Measurements from ENCODE around the gene AMBRA1. TPM values are rescaled to one million over a fixed set of nuclear protein-coding genes. Genes with fewer than 3 reads are reported as not detected.

AMBRA1 gene
- total RNA-seq, 1 donor from 2014 or later: 29.4 TPM

GRCh38 chr11:46413760-46414465 is 179.9 kb downstream of the AMBRA1 start:
- H3K9ac ChIP-seq (ENCODE audit: low read length): no peak overlapping the region
- TF ChIP-seq CTCF (IDR thresholded peaks at IDR 0.05; ENCODE audit: insufficient read depth, low read depth, low read length) (no peak), EZH2 (IDR thresholded peaks at IDR 0.05; ENCODE audit: insufficient read depth, low read length) (no peak)
- H3K36me3 Mint-ChIP-seq (ENCODE audit: low read depth, unreplicated experiment): peaks cover 21% of the 10 kb centered on the region
- no peak for DNase-seq (ENCODE audit: low read depth)
- H2AFZ ChIP-seq (ENCODE audit: low read depth, low read length): no peak overlapping the region
- H3K79me2 ChIP-seq (ENCODE audit: insufficient read depth, low read length): no peaks in the 10 kb centered on the region
- peak overlapping the region; percentile 9 for H3K4me3 Mint-ChIP-seq (ENCODE audit: unreplicated experiment)
- FAIRE-seq: no peak
- H3K4me2 ChIP-seq (ENCODE audit: low read length): no peak overlapping the region
- H3K4me1 ChIP-seq (ENCODE audit: insufficient read depth, low read length): no peaks in the 10 kb centered on the region
- peaks cover 18% of the 10 kb centered on the region for H4K20me1 ChIP-seq (ENCODE audit: insufficient read depth, low read length)
- H3K27ac ChIP-seq (ENCODE audit: low read depth, low read length): no peak overlapping the region
- no peak overlapping the region for H3K27ac Mint-ChIP-seq (ENCODE audit: unreplicated experiment)
- no peaks in the 10 kb centered on the region for H3K9me3 Mint-ChIP-seq (ENCODE audit: unreplicated experiment)
- H3K9me3 ChIP-seq (ENCODE audit: insufficient read depth, low read depth, low read length): no peaks in the 10 kb centered on the region
- no peaks in the 10 kb centered on the region for H3K4me1 Mint-ChIP-seq (ENCODE audit: low read depth, unreplicated experiment)
- H3K4me3 ChIP-seq (ENCODE audit: insufficient read depth, low read depth, low read length): no peak overlapping the region
- H3K27me3 Mint-ChIP-seq (ENCODE audit: low read depth, unreplicated experiment): no peaks in the 10 kb centered on the region
- no peaks in the 10 kb centered on the region for H3K27me3 ChIP-seq (ENCODE audit: insufficient read depth, low read length)
- peaks cover 7% of the 10 kb centered on the region for H3K36me3 ChIP-seq (ENCODE audit: insufficient read depth, low read length)

GRCh38 chr11:46410021-46410420 is 183.8 kb downstream of the AMBRA1 start:
- Histone ChIP-seq H3K4me2 (ENCODE audit: low read length) (no peak overlapping the region), H3K9me3 (ENCODE audit: insufficient read depth, low read depth, low read length) (no peaks in the 10 kb centered on the region), H3K4me3 (ENCODE audit: insufficient read depth, low read depth, low read length) (no peak overlapping the region), H3K27ac (ENCODE audit: low read depth, low read length) (no peak overlapping the region), H4K20me1 (ENCODE audit: insufficient read depth, low read length) (peaks cover 9% of the 10 kb centered on the region), H3K27me3 (ENCODE audit: insufficient read depth, low read length) (no peaks in the 10 kb centered on the region), H3K36me3 (ENCODE audit: insufficient read depth, low read length) (peaks cover 2% of the 10 kb centered on the region), H3K4me1 (ENCODE audit: insufficient read depth, low read length) (no peaks in the 10 kb centered on the region), H3K79me2 (ENCODE audit: insufficient read depth, low read length) (no peaks in the 10 kb centered on the region), H3K9ac (ENCODE audit: low read length) (no peak overlapping the region), H2AFZ (ENCODE audit: low read depth, low read length) (no peak overlapping the region)
- Mint-ChIP-seq H3K27ac (ENCODE audit: unreplicated experiment) (no peak overlapping the region), H3K27me3 (ENCODE audit: low read depth, unreplicated experiment) (no peaks in the 10 kb centered on the region), H3K4me1 (ENCODE audit: low read depth, unreplicated experiment) (peaks cover 3% of the 10 kb centered on the region), H3K4me3 (ENCODE audit: unreplicated experiment) (no peak overlapping the region), H3K36me3 (ENCODE audit: low read depth, unreplicated experiment) (peaks cover 21% of the 10 kb centered on the region), H3K9me3 (ENCODE audit: unreplicated experiment) (no peaks in the 10 kb centered on the region)
- no peak for DNase-seq (ENCODE audit: low read depth)
- TF ChIP-seq CTCF (IDR thresholded peaks at IDR 0.05; ENCODE audit: insufficient read depth, low read depth, low read length): peak; percentile 14
- no peak for TF ChIP-seq EZH2 (IDR thresholded peaks at IDR 0.05; ENCODE audit: insufficient read depth, low read length)
- FAIRE-seq: no peak

- no peak overlapping the region for H3K27ac Mint-ChIP-seq (ENCODE audit: unreplicated experiment)
- H3K9ac ChIP-seq (ENCODE audit: low read length): no peak overlapping the region
- H3K4me2 ChIP-seq (ENCODE audit: low read length): no peak overlapping the region
- H3K4me1 ChIP-seq (ENCODE audit: insufficient read depth, low read length): peaks cover 6% of the 10 kb centered on the region
- peaks cover 16% of the 10 kb centered on the region for H4K20me1 ChIP-seq (ENCODE audit: insufficient read depth, low read length)
- no peaks in the 10 kb centered on the region for H3K27me3 Mint-ChIP-seq (ENCODE audit: low read depth, unreplicated experiment)
- peaks cover 2% of the 10 kb centered on the region for H3K36me3 ChIP-seq (ENCODE audit: insufficient read depth, low read length)
- no peak overlapping the region for H3K27ac ChIP-seq (ENCODE audit: low read depth, low read length)
- no peak for DNase-seq (ENCODE audit: low read depth)
- no peak overlapping the region for H3K4me3 ChIP-seq (ENCODE audit: insufficient read depth, low read depth, low read length)
- no peak overlapping the region for H2AFZ ChIP-seq (ENCODE audit: low read depth, low read length)
- no peak for TF ChIP-seq EZH2 (IDR thresholded peaks at IDR 0.05; ENCODE audit: insufficient read depth, low read length)
- TF ChIP-seq CTCF (IDR thresholded peaks at IDR 0.05; ENCODE audit: insufficient read depth, low read depth, low read length): no peak
- no peak for FAIRE-seq
- H3K4me1 Mint-ChIP-seq (ENCODE audit: low read depth, unreplicated experiment): peaks cover 6% of the 10 kb centered on the region
- H3K79me2 ChIP-seq (ENCODE audit: insufficient read depth, low read length): no peaks in the 10 kb centered on the region
- H3K27me3 ChIP-seq (ENCODE audit: insufficient read depth, low read length): no peaks in the 10 kb centered on the region
- no peaks in the 10 kb centered on the region for H3K9me3 ChIP-seq (ENCODE audit: insufficient read depth, low read depth, low read length)
- no peak overlapping the region for H3K4me3 Mint-ChIP-seq (ENCODE audit: unreplicated experiment)
- H3K36me3 Mint-ChIP-seq (ENCODE audit: low read depth, unreplicated experiment): peaks cover 23% of the 10 kb centered on the region
- H3K9me3 Mint-ChIP-seq (ENCODE audit: unreplicated experiment): no peaks in the 10 kb centered on the region
These were observed 185.3 kb downstream of the AMBRA1 start for GRCh38 chr11:46408407-46408986.
